T-helper 1 cell treated with Interleukin-12 subunit alpha and Interleukin-12 subunit beta and Interleukin-4 antibody, amounts not matched to agents 30 μg/mL and 1 μg/mL, for 36 hours (primary cell): ENCODE data around the gene KCNAB2.
"Not testable (repeated sequence)": the region's sequence is repeated elsewhere in the genome, so short reads cannot be mapped to it uniquely, and the experiment has no call there.

Source experiments
- H3K27ac Mint-ChIP-seq: one replicate; pipeline ENCODE4 v1.8.0; 2021; ENCODE audit warnings: mild to moderate bottlenecking, mixed read lengths
- H3K27me3 Mint-ChIP-seq: one replicate; pipeline ENCODE4 v1.8.0; 2021; ENCODE audit warnings: low read depth, mixed read lengths
- H3K36me3 Mint-ChIP-seq: one replicate; pipeline ENCODE4 v1.8.0; 2021; ENCODE audit warnings: low read depth, mixed read lengths
- H3K4me1 Mint-ChIP-seq: one replicate; pipeline ENCODE4 v1.8.0; 2021; ENCODE audit warnings: low read depth, mixed read lengths
- H3K4me3 Mint-ChIP-seq: one replicate; pipeline ENCODE4 v1.8.0; 2021; ENCODE audit warnings: mild to moderate bottlenecking, moderate library complexity, mixed read lengths
- H3K9me3 Mint-ChIP-seq: one replicate; pipeline ENCODE4 v1.8.0; 2021; ENCODE audit warnings: mixed read lengths

KCNAB2 gene

GRCh38 chr1:6006882-6007281, 38.8 kb upstream of the KCNAB2 start:
- H3K9me3 Mint-ChIP-seq, result no peaks in the 10 kb centered on the region

GRCh38 chr1:6007318-6008083, 38.2 kb upstream of the KCNAB2 start:
- H3K27me3 Mint-ChIP-seq, result no peaks in the 10 kb centered on the region
- peaks cover 19% of the 10 kb centered on the region for H3K4me1 Mint-ChIP-seq

More at GRCh38 chr1:6006882-6007281, 38.8 kb upstream of the KCNAB2 start:
- Mint-ChIP-seq H3K36me3 (peaks cover 2% of the 10 kb centered on the region), H3K4me1 (peaks cover 19% of the 10 kb centered on the region), H3K27me3 (no peaks in the 10 kb centered on the region), H3K27ac (no peak overlapping the region), H3K4me3 (no peak overlapping the region)

GRCh38 chr1:6008084-6008415, 37.6 kb upstream of the KCNAB2 start:
- peaks cover 19% of the 10 kb centered on the region for H3K4me1 Mint-ChIP-seq
- H3K4me3 Mint-ChIP-seq, result no peak overlapping the region
- no peaks in the 10 kb centered on the region for H3K9me3 Mint-ChIP-seq
- no peaks in the 10 kb centered on the region for H3K27me3 Mint-ChIP-seq
- no peak overlapping the region for H3K27ac Mint-ChIP-seq
- H3K36me3 Mint-ChIP-seq, result peaks cover 2% of the 10 kb centered on the region

More at GRCh38 chr1:6007318-6008083, 38.2 kb upstream of the KCNAB2 start:
- no peak overlapping the region for H3K4me3 Mint-ChIP-seq
- peaks cover 2% of the 10 kb centered on the region for H3K36me3 Mint-ChIP-seq
- H3K9me3 Mint-ChIP-seq, result no peaks in the 10 kb centered on the region
- H3K27ac Mint-ChIP-seq, result no peak overlapping the region

- Mint-ChIP-seq H3K36me3 (no peaks in the 10 kb centered on the region), H3K4me3 (no peak overlapping the region), H3K27me3 (no peaks in the 10 kb centered on the region), H3K9me3 (no peaks in the 10 kb centered on the region), H3K4me1 (peaks cover 15% of the 10 kb centered on the region), H3K27ac (no peak overlapping the region)
Measured at GRCh38 chr1:6008696-6009095, 37.0 kb upstream of the KCNAB2 start.

- Mint-ChIP-seq H3K27me3 (no peaks in the 10 kb centered on the region), H3K4me1 (peaks cover 12% of the 10 kb centered on the region), H3K27ac (no peak overlapping the region), H3K9me3 (no peaks in the 10 kb centered on the region), H3K4me3 (no peak overlapping the region), H3K36me3 (peaks cover 2% of the 10 kb centered on the region)
Measured at GRCh38 chr1:6009120-6010040, 36.3 kb upstream of the KCNAB2 start.

GRCh38 chr1:6010554-6010953, 35.1 kb upstream of the KCNAB2 start:
- Mint-ChIP-seq H3K36me3 (peaks cover 5% of the 10 kb centered on the region), H3K4me3 (no peak overlapping the region), H3K27me3 (no peaks in the 10 kb centered on the region), H3K27ac (no peak overlapping the region), H3K4me1 (peaks cover 10% of the 10 kb centered on the region), H3K9me3 (no peaks in the 10 kb centered on the region)

GRCh38 chr1:6011161-6011945, 34.3 kb upstream of the KCNAB2 start:
- peaks cover 10% of the 10 kb centered on the region for H3K4me1 Mint-ChIP-seq
- H3K4me3 Mint-ChIP-seq, result no peak overlapping the region
- no peaks in the 10 kb centered on the region for H3K27me3 Mint-ChIP-seq
- no peaks in the 10 kb centered on the region for H3K9me3 Mint-ChIP-seq
- peaks cover 5% of the 10 kb centered on the region for H3K36me3 Mint-ChIP-seq
- H3K27ac Mint-ChIP-seq, result peak overlapping the region; percentile 67

GRCh38 chr1:6011946-6012258, 33.8 kb upstream of the KCNAB2 start:
- H3K27me3 Mint-ChIP-seq, result no peaks in the 10 kb centered on the region
- peaks cover 9% of the 10 kb centered on the region for H3K36me3 Mint-ChIP-seq
- no peak overlapping the region for H3K27ac Mint-ChIP-seq
- H3K4me1 Mint-ChIP-seq, result peaks cover 10% of the 10 kb centered on the region
- no peak overlapping the region for H3K4me3 Mint-ChIP-seq
- no peaks in the 10 kb centered on the region for H3K9me3 Mint-ChIP-seq

- H3K4me3 Mint-ChIP-seq, result no peak overlapping the region
- peaks cover 10% of the 10 kb centered on the region for H3K36me3 Mint-ChIP-seq
- H3K4me1 Mint-ChIP-seq, result peaks cover 11% of the 10 kb centered on the region
- H3K27me3 Mint-ChIP-seq, result no peaks in the 10 kb centered on the region
- H3K27ac Mint-ChIP-seq, result no peak overlapping the region
- no peaks in the 10 kb centered on the region for H3K9me3 Mint-ChIP-seq
Measured at GRCh38 chr1:6012529-6013318, 33.0 kb upstream of the KCNAB2 start.

GRCh38 chr1:6013491-6013890, 32.2 kb upstream of the KCNAB2 start:
- Mint-ChIP-seq H3K4me3 (no peak overlapping the region), H3K27ac (no peak overlapping the region), H3K36me3 (peaks cover 10% of the 10 kb centered on the region), H3K4me1 (peaks cover 11% of the 10 kb centered on the region), H3K9me3 (no peaks in the 10 kb centered on the region), H3K27me3 (no peaks in the 10 kb centered on the region)

GRCh38 chr1:6014130-6014999, 31.3 kb upstream of the KCNAB2 start:
- peaks cover 12% of the 10 kb centered on the region for H3K36me3 Mint-ChIP-seq
- H3K4me3 Mint-ChIP-seq, result no peak overlapping the region
- H3K4me1 Mint-ChIP-seq, result peaks cover 11% of the 10 kb centered on the region
- no peaks in the 10 kb centered on the region for H3K27me3 Mint-ChIP-seq
- no peak overlapping the region for H3K27ac Mint-ChIP-seq
- H3K9me3 Mint-ChIP-seq, result no peaks in the 10 kb centered on the region

GRCh38 chr1:6016191-6016865, 29.4 kb upstream of the KCNAB2 start:
- peaks cover 22% of the 10 kb centered on the region for H3K36me3 Mint-ChIP-seq
- H3K27ac Mint-ChIP-seq, result no peak overlapping the region
- H3K27me3 Mint-ChIP-seq, result no peaks in the 10 kb centered on the region
- peaks cover 6% of the 10 kb centered on the region for H3K4me1 Mint-ChIP-seq
- no peaks in the 10 kb centered on the region for H3K9me3 Mint-ChIP-seq
- H3K4me3 Mint-ChIP-seq, result no peak overlapping the region

- not testable (repeated sequence) for H3K9me3 Mint-ChIP-seq, H3K27ac Mint-ChIP-seq, H3K4me3 Mint-ChIP-seq, H3K4me1 Mint-ChIP-seq, H3K27me3 Mint-ChIP-seq
- peaks cover 28% of the 10 kb centered on the region for H3K36me3 Mint-ChIP-seq
Measured at GRCh38 chr1:6017654-6018053, 28.0 kb upstream of the KCNAB2 start.
